Panc1 (cell line): ENCODE results near the gene NR3C1. TPM values are rescaled to one million over a fixed set of nuclear protein-coding genes. Genes with fewer than 3 reads are reported as not detected.

Source experiments
- ATAC-seq: fragments of 200-7000 bp; cut with Tn5 transposase; 2 replicates; pipeline ENCODE4 v1.9.1; 2020; ENCODE audit warnings: mild to moderate bottlenecking, moderate library complexity
- BruUV-seq: library from RNA; stranded (reverse); fragments of 400-500 nt; replicated peaks from 2 replicates; lab custom pipeline; 2021; lab: Mats Ljungman, UMichigan
- CTCF ChIA-PET: fragments of 300-600 bp; sonication (Branson Sonifier 250); formaldehyde crosslinking; loops from one replicate; lab custom pipeline; 2022; ENCODE audit warnings: antibody characterized with exemption; lab: Charles Lee
- POLR2A ChIA-PET: fragments of 300-600 bp; sonication (Branson Sonifier 250); formaldehyde crosslinking; loops from one replicate; lab custom pipeline; 2022; ENCODE audit warnings: antibody characterized with exemption; lab: Charles Lee
- DNase-seq: peaks from one replicate; pipeline ENCODE4 v3.0.0-alpha.2; 2010; ENCODE audit warnings: low read depth, low spot score
- H3K27ac ChIP-seq: 2 replicates; pipeline ENCODE4 v1.5.1; 2011; ENCODE audit warnings: mild to moderate bottlenecking, low read length, inconsistent platforms
- H3K27me3 ChIP-seq: fragments of 200-500 bp; sonication (Bioruptor generic); 2 replicates; pipeline ENCODE4 v1.6.0; 2014; ENCODE audit warnings: low read length, inconsistent platforms; ENCODE audit not compliant: control insufficient read depth, insufficient read depth
- H3K36me3 ChIP-seq: fragments of 200-500 bp; sonication (Bioruptor generic); 2 replicates; pipeline ENCODE4 v1.5.1; 2014; ENCODE audit warnings: inconsistent platforms, mild to moderate bottlenecking, low read length, moderate library complexity; ENCODE audit not compliant: control insufficient read depth, insufficient read depth
- H3K4me1 ChIP-seq: 2 replicates; pipeline ENCODE4 v1.5.1; 2011; ENCODE audit warnings: inconsistent platforms, mild to moderate bottlenecking, low read length, moderate library complexity; ENCODE audit not compliant: control insufficient read depth, insufficient read depth
- H3K4me3 ChIP-seq, 2 experiments: 2 replicates each; pipeline ENCODE4 v1.5.1; 2011 to 2012; ENCODE audit warnings: low read depth in 2 of 2, low read length in 2 of 2, mild to moderate bottlenecking in 2 of 2, inconsistent platforms in 1 of 2, moderate library complexity in 1 of 2
- H3K9me3 ChIP-seq: fragments of 200-500 bp; sonication (Bioruptor generic); 2 replicates; pipeline ENCODE4 v1.5.1; 2014; ENCODE audit warnings: low read depth, mild to moderate bottlenecking, inconsistent platforms, low read length, moderate library complexity; ENCODE audit not compliant: control insufficient read depth, insufficient read depth
- CTCF ChIP-seq: fragments of 450-650 bp; IDR thresholded peaks from 2 replicates; pipeline ENCODE4 v1.5.1; 2017; ENCODE audit warnings: mild to moderate bottlenecking
- POLR2AphosphoS5 ChIP-seq: IDR thresholded peaks from 2 replicates; pipeline ENCODE4 v1.6.1; 2012; ENCODE audit warnings: mild to moderate bottlenecking, low read depth, low read length, moderate library complexity
- REST ChIP-seq, 2 experiments: IDR thresholded peaks; 2 replicates each; pipeline ENCODE4 v1.6.1; 2011 to 2012; ENCODE audit warnings: low read depth in 2 of 2, control low read depth in 1 of 2, low read length in 1 of 2, mild to moderate bottlenecking in 1 of 2, moderate library complexity in 1 of 2; ENCODE audit not compliant: insufficient read depth in 1 of 2
- SIN3A ChIP-seq: IDR thresholded peaks from 2 replicates; pipeline ENCODE4 v1.6.1; 2012; ENCODE audit warnings: low read depth, mild to moderate bottlenecking, low read length, moderate library complexity, borderline replicate concordance; ENCODE audit not compliant: insufficient read depth
- TCF7L2 ChIP-seq: IDR thresholded peaks from 2 replicates; pipeline ENCODE4 v1.6.1; 2011; ENCODE audit warnings: mild to moderate bottlenecking, low read depth, low read length, inconsistent platforms
- in situ Hi-C: cut with HindIII; loops from 2 replicates; pipeline ENCODE4 v1.10.0; 2016; ENCODE audit warnings: low sequenced_read_pairs, low pct_unique_long_range_greater_than_20kb
- intact Hi-C: fragments of 100-400 bp; cut with micrococcal nuclease; formaldehyde crosslinking; loops from one replicate; pipeline ENCODE4 v1.10.0; 2022; ENCODE audit not compliant: unreplicated experiment
- total RNA-seq: library from RNA; stranded (reverse); gene quantifications from one replicate; pipeline ENCODE4 v1.2.1, GENCODE V29; 2021; ENCODE audit not compliant: unreplicated experiment

Gene NR3C1
- total RNA-seq, 1 experiment from 2014 or later: 52.6 TPM

GRCh38 chr5:143361438-143361837 is 42.0 kb downstream of the NR3C1 start:
- no peak for ATAC-seq
- POLR2A ChIA-PET: no interaction called here
- in situ Hi-C loops (no loop called here), intact Hi-C loops (no loop called here)
- Histone ChIP-seq H3K9me3 (no peaks in the 10 kb centered on the region), H3K27ac (peak overlapping the region; percentile 34; the same call in 1 of the 2 replicates), H3K36me3 (no peaks in the 10 kb centered on the region), H3K27me3 (no peaks in the 10 kb centered on the region), H3K4me1 (peaks cover 49% of the 10 kb centered on the region), H3K4me3 (no peak overlapping the region)
- BruUV-seq: no TSS peak
- DNase-seq: no peak
- CTCF ChIA-PET: no interaction called here
- TF ChIP-seq REST (IDR thresholded peaks at IDR 0.05; ENCODE audit: insufficient read depth in 1 of 2, low read depth in 2 of 2, low read length in 1 of 2) (no peak), CTCF (no peak), SIN3A (no peak), POLR2AphosphoS5 (no peak), TCF7L2 (no peak)

GRCh38 chr5:143360755-143361154 is 42.7 kb downstream of the NR3C1 start:
- in situ Hi-C loops (no loop called here), intact Hi-C loops (no loop called here)
- Histone ChIP-seq H3K27me3 (no peaks in the 10 kb centered on the region), H3K9me3 (no peaks in the 10 kb centered on the region), H3K4me3 (no peak overlapping the region), H3K27ac (peak overlapping the region; percentile 37; the same call in 1 of the 2 replicates), H3K4me1 (peaks cover 56% of the 10 kb centered on the region), H3K36me3 (no peaks in the 10 kb centered on the region)
- DNase-seq: no peak
- TF ChIP-seq POLR2AphosphoS5: no peak
- no peak for TF ChIP-seq REST (IDR thresholded peaks at IDR 0.05; ENCODE audit: insufficient read depth in 1 of 2, low read depth in 2 of 2, low read length in 1 of 2)
- no peak for TF ChIP-seq SIN3A
- TF ChIP-seq CTCF: no peak
- no peak for TF ChIP-seq TCF7L2
- ChIA-PET POLR2A (no interaction called here), CTCF (interaction anchor here (0.5 kb wide), 1 partner anchor 78 kb away, joined by 3 read pairs; no protein-coding TSS in a partner anchor)
- ATAC-seq: no peak
- no TSS peak for BruUV-seq
